Mesothelial cell of epicardium (in vitro differentiated cells): Measurements from ENCODE around the gene LRRC55. TPM values are rescaled to one million over a fixed set of nuclear protein-coding genes. Genes with fewer than 3 reads are reported as not detected.

Experiments used
- DNase-seq, 2 experiments: peaks; one replicate each; pipeline ENCODE4 v3.0.0; 2021; ENCODE audit warnings: low spot score in 2 of 2; ENCODE audit not compliant: unreplicated experiment in 2 of 2
- H3K27ac Mint-ChIP-seq: 2 replicates; pipeline ENCODE4 v1.8.0; 2021; ENCODE audit warnings: mixed read lengths
- H3K27me3 Mint-ChIP-seq: 2 replicates; pipeline ENCODE4 v1.8.0; 2021; ENCODE audit warnings: low read depth, mixed read lengths
- H3K36me3 Mint-ChIP-seq: 2 replicates; pipeline ENCODE4 v1.8.0; 2021; ENCODE audit warnings: mixed read lengths
- H3K4me1 Mint-ChIP-seq: 2 replicates; pipeline ENCODE4 v1.8.0; 2021; ENCODE audit warnings: mixed read lengths
- H3K4me3 Mint-ChIP-seq: 2 replicates; pipeline ENCODE4 v1.8.0; 2021; ENCODE audit warnings: mild to moderate bottlenecking, moderate library complexity, mixed read lengths
- H3K9me3 Mint-ChIP-seq: 2 replicates; pipeline ENCODE4 v1.8.0; 2021; ENCODE audit warnings: mixed read lengths
- total RNA-seq: library from RNA; stranded (reverse); gene quantifications from 3 replicates; pipeline ENCODE4 v1.2.1, GENCODE V29; 2021
- TF ChIP-seq, protein P1 (sequence below): fragments of 200-600 bp; sonication (generic); IDR thresholded peaks from one replicate; pipeline ENCODE4 v1.5.0; 2021; ENCODE audit warnings: antibody characterized with exemption; ENCODE audit not compliant: unreplicated experiment

LRRC55 gene
- total RNA-seq, 1 donor from 2014 or later: 13.2 TPM

DNA sequence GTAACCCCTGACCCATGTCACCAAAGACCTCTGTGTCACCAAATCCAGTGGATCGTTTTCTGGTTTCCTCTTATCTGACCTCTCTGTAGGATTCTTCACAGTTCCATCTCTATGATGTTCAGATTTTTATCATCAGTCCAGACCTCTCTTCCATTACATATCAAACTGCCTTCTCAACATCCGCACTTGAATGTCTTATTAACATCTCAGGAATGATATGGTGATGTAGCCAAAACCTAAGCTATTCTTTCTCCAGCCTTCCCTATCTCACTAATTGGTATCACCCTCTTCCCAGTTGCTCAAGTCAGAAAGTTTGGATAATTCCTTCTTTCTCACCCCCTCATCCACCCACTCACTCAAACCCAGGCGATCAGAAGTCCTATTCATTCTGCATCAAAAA lies 41.8 kb downstream of the LRRC55 start:
- Mint-ChIP-seq H3K27ac (no peak overlapping the region), H3K9me3 (no peaks in the 10 kb centered on the region)
- TF ChIP-seq, protein P1, sequence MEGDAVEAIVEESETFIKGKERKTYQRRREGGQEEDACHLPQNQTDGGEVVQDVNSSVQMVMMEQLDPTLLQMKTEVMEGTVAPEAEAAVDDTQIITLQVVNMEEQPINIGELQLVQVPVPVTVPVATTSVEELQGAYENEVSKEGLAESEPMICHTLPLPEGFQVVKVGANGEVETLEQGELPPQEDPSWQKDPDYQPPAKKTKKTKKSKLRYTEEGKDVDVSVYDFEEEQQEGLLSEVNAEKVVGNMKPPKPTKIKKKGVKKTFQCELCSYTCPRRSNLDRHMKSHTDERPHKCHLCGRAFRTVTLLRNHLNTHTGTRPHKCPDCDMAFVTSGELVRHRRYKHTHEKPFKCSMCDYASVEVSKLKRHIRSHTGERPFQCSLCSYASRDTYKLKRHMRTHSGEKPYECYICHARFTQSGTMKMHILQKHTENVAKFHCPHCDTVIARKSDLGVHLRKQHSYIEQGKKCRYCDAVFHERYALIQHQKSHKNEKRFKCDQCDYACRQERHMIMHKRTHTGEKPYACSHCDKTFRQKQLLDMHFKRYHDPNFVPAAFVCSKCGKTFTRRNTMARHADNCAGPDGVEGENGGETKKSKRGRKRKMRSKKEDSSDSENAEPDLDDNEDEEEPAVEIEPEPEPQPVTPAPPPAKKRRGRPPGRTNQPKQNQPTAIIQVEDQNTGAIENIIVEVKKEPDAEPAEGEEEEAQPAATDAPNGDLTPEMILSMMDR: no peak

DNA sequence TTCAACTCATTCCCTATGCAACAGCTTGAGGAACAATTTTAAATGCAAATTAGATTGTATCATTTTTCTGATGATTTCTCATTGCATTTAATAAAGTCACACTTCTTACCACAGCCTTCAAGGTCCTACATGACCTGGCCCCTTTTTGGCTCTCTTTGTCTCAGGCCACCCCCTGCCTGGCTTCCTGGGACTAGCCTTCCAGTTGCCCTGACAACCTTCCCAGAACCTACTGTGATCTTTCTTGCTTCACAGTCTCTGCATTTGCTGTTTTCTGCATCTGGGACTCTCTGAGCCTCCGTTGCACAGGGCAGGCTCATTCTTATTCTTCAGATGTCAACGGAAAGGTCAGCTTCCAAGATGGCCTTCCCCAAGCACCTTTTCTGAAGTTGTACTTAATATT lies 42.4 kb downstream of the LRRC55 start:
- TF ChIP-seq, protein P1: no peak
- H3K4me3 Mint-ChIP-seq: no peak overlapping the region
- peaks cover 1% of the 10 kb centered on the region for H3K27me3 Mint-ChIP-seq
- H3K36me3 Mint-ChIP-seq: no peaks in the 10 kb centered on the region
- H3K9me3 Mint-ChIP-seq: no peaks in the 10 kb centered on the region
- no peaks in the 10 kb centered on the region for H3K4me1 Mint-ChIP-seq
- DNase-seq: no peak
- no peak overlapping the region for H3K27ac Mint-ChIP-seq

More for the DNA sequence above, 41.8 kb downstream of the LRRC55 start:
- DNase-seq: no peak
- Mint-ChIP-seq H3K27me3 (peaks cover 1% of the 10 kb centered on the region), H3K36me3 (no peaks in the 10 kb centered on the region), H3K4me1 (peaks cover 2% of the 10 kb centered on the region), H3K4me3 (no peak overlapping the region)

DNA sequence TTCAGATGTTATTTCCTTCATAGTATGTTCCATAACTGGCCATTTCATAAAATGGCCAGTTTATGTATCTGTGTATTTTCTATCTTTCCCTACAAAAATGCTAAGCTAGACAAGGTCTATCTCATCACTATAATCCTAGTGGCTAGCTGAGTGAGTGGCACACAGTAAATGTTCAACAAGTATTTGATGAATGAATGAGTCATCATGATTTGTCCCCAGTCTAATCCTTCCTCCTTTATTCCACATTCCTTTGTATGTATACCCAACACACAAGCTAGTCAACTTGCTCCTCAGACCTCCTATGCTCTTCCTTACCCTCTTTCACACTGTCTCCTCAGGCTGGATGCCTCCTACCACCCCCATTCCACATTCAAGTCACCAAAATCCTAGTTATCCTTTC lies 42.8 kb downstream of the LRRC55 start:
- TF ChIP-seq, protein P1: no peak
- H3K4me1 Mint-ChIP-seq: no peaks in the 10 kb centered on the region
- H3K36me3 Mint-ChIP-seq: no peaks in the 10 kb centered on the region
- no peak for DNase-seq
- no peak overlapping the region for H3K4me3 Mint-ChIP-seq
- peaks cover 1% of the 10 kb centered on the region for H3K27me3 Mint-ChIP-seq
- no peaks in the 10 kb centered on the region for H3K9me3 Mint-ChIP-seq
- no peak overlapping the region for H3K27ac Mint-ChIP-seq

DNA sequence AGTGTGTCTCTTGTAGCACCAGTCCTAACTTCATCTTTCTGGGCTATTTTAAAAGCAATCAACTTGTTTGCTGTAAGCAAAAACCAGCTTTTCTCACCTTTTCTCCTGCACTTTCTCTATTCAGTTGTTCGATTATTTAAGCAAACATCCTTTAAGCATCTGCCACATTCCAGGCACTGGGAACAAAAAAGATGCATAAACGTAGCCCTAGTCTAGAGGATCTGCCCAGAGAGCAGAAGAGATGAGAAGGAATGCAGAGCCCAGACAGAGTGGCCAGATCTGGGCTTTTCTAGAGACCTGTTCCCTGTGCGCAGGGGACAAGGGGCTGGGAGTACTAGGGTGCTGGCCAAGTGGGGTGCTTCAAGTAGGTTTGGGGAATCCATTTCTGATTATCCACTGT lies 46.8 kb downstream of the LRRC55 start:
- H3K27ac Mint-ChIP-seq: no peak overlapping the region
- DNase-seq: no peak
- H3K9me3 Mint-ChIP-seq: no peaks in the 10 kb centered on the region
- H3K36me3 Mint-ChIP-seq: no peaks in the 10 kb centered on the region
- peaks cover 25% of the 10 kb centered on the region for H3K27me3 Mint-ChIP-seq
- TF ChIP-seq, protein P1: no peak
- peaks cover 22% of the 10 kb centered on the region for H3K4me1 Mint-ChIP-seq
- no peak overlapping the region for H3K4me3 Mint-ChIP-seq

DNA sequence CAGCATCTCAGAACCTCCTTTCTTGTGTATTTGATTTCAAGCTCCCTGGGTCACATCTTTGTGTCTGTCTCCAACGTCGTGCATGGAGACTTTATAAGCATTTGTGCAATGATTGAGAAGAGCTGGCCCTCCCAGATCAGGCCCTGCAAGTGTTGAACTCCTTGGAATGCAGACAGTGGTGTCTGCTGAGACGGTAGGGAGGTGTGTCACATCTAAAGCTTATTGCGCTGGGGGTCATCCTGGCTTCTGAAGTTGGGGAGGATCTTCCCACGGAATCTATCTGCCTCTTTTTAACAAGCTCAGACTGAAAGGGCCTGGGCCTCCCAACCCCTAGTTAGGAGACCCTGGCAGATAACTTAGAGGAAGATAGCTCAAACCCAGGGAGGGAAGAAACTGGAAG lies 48.6 kb downstream of the LRRC55 start:
- H3K9me3 Mint-ChIP-seq: no peaks in the 10 kb centered on the region
- peaks cover 30% of the 10 kb centered on the region for H3K4me1 Mint-ChIP-seq
- H3K27me3 Mint-ChIP-seq: peaks cover 38% of the 10 kb centered on the region
- H3K4me3 Mint-ChIP-seq: no peak overlapping the region
- TF ChIP-seq, protein P1: no peak
- peak overlapping the region; percentile 67 for H3K27ac Mint-ChIP-seq
- DNase-seq: no peak
- H3K36me3 Mint-ChIP-seq: no peaks in the 10 kb centered on the region

DNA sequence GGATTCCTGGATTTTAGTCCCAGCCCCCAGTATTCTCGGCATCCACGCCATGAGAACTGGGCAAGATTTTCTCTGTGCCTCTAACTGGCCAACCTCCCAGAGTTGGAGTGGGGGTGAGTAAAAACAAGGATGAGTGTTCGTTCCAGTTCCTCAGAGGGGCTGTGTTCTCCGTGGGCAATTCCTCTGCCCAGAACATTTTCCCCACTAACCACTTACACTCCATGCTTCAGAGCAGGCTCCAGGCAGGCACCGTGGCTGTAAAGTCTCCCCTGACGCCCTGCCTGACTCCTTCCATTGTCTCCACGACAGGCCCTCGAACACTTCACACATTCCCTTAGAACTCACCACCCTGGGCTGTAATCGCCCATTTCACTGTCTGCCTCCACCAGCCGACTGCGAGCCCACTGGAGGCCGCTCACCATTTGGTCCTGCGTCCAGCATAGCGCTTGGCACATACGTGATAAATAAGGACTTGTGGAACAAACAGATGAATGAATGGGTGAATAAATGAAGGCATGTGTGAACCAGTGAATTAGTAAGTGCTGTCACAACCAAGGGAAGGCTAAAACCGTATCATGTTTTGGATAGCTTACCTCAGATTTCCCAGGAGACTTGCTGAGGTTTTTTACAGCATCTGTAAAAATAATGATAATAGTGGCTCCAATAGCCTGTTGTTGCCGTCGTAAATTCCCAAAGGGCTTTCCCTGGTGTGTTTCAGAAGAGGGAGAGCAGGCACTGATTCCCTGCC lies 49.2 kb downstream of the LRRC55 start:
- peaks cover 36% of the 10 kb centered on the region for H3K4me1 Mint-ChIP-seq
- no peak for DNase-seq
- H3K4me3 Mint-ChIP-seq: no peak overlapping the region
- TF ChIP-seq, protein P1: no peak
- peak overlapping the region; percentile 67 for H3K27ac Mint-ChIP-seq
- no peaks in the 10 kb centered on the region for H3K9me3 Mint-ChIP-seq
- H3K27me3 Mint-ChIP-seq: peaks cover 39% of the 10 kb centered on the region
- no peaks in the 10 kb centered on the region for H3K36me3 Mint-ChIP-seq
